ENCODE results near the gene SRP72. TPM values are rescaled to one million over a fixed set of nuclear protein-coding genes. Genes with fewer than 3 reads are reported as not detected.

The SRP72 gene
- total and polyA plus RNA-seq, 2 of the 8 experiments (the other 6 are each of a cell fraction or from before 2014, with no cell fraction given): 37.7 to 144 TPM

- Histone ChIP-seq H3K23ac (ENCODE audit: insufficient read length) (no peak overlapping the region), H3K14ac (ENCODE audit: insufficient read length) (no peak overlapping the region), H3K79me1 (ENCODE audit: low read depth, low read length) (no peaks in the 10 kb centered on the region), H2BK12ac (ENCODE audit: low read depth, low read length) (no peak overlapping the region), H3K4me1 (replicated peaks in 1 of 4; ENCODE audit: control insufficient read depth in 3 of 4, insufficient read depth in 4 of 4, low read length in 3 of 4) (no peaks in the 10 kb centered on the region; a peak in 1 of 7 replicates), H3K56ac (replicated peaks; ENCODE audit: insufficient read length, low read depth, low read length) (no peak overlapping the region), H3K18ac (ENCODE audit: extremely low read depth, low read length) (no peak overlapping the region), H3K4me2 (ENCODE audit: insufficient read depth in 1 of 2, low read depth in 2 of 2, low read length in 2 of 2) (no peak overlapping the region), H3K9ac (replicated peaks in 1 of 4; ENCODE audit: extremely low read depth in 1 of 4, low read depth in 3 of 4, low read length in 3 of 4) (no peak overlapping the region), H3K27ac (ENCODE audit: low read depth, low read length) (no peak overlapping the region), H3K79me2 (ENCODE audit: control insufficient read depth in 1 of 2, insufficient read depth in 2 of 2, low read length in 2 of 2) (peaks cover 4 to 70% of the 10 kb centered on the region in 2 experiments), H3K9me3 (ENCODE audit: insufficient read depth in 2 of 2, low read depth in 1 of 2, low read length in 1 of 2) (no peaks in the 10 kb centered on the region), H3K4me3 (ENCODE audit: extremely low read depth in 1 of 4, insufficient read depth in 2 of 4, low read depth in 3 of 4, low read length in 4 of 4) (no peak overlapping the region), H2AK5ac (ENCODE audit: low read depth, low read length) (no peak overlapping the region), H4K91ac (replicated peaks; ENCODE audit: insufficient read length, low read length) (no peak overlapping the region), H4K8ac (ENCODE audit: extremely low read depth, insufficient read depth, low read length) (no peak overlapping the region), H2BK15ac (ENCODE audit: low read length) (no peak overlapping the region), H2BK120ac (replicated peaks; ENCODE audit: low read depth, low read length) (no peak overlapping the region), H3K4ac (replicated peaks; ENCODE audit: insufficient read length, low read depth, low read length) (no peak overlapping the region), H2AFZ (ENCODE audit: low read length) (no peak overlapping the region), H3K27me3 (replicated peaks in 1 of 4; ENCODE audit: control insufficient read depth in 3 of 4, extremely low read depth in 1 of 4, insufficient read depth in 3 of 4, low read length in 3 of 4) (no peaks in the 10 kb centered on the region), H4K20me1 (replicated peaks in 1 of 2; ENCODE audit: control insufficient read depth in 1 of 2, insufficient read depth in 2 of 2, low read length in 2 of 2) (peaks cover 6 to 9% of the 10 kb centered on the region in 2 experiments), H3K36me3 (ENCODE audit: control insufficient read depth in 2 of 4, insufficient read depth in 4 of 4, low read length in 3 of 4) (peaks cover 18 to 97% (median 62%) of the 10 kb centered on the region in 4 experiments), H4K5ac (ENCODE audit: insufficient read length, low read depth, low read length) (no peak overlapping the region), H3K23me2 (ENCODE audit: low read depth, low read length) (no peaks in the 10 kb centered on the region), H2BK5ac (ENCODE audit: low read depth, low read length) (no peak overlapping the region), H2BK20ac (ENCODE audit: low read length) (no peak overlapping the region)
- FAIRE-seq: no peak
- CTCF ChIA-PET (ENCODE audit: partially characterized antibody): interaction anchor here (1.1 kb wide), 1 partner anchor 30 kb away, joined by 3 read pairs; no protein-coding TSS in a partner anchor
- DNase-seq (ENCODE audit: low read depth in 1 of 2, low spot score in 2 of 2): no peak
- 100% methylated on average over 1 of the region's 1 CpG; no CpG with 5 or more reads in 1 of the 2 experiments for WGBS, 2 experiments (ENCODE audit: extremely low coverage in 1 of 2, insufficient coverage in 1 of 2, insufficient read length in 1 of 2, insufficient replicate concordance in 2 of 2, low coverage in 1 of 2, low lambda C conversion rate in 2 of 2, missing lambda C conversion rate in 1 of 2)
- POLR2A ChIA-PET (ENCODE audit: partially characterized antibody): interaction anchor here (1.9 to 2.9 kb wide), 4 partner anchors 11 to 59 kb away, joined by 4 to 8 read pairs (median 5); partner anchors contain the start of gene AASDH
- TF ChIP-seq TBP (IDR thresholded peaks at IDR 0.05; ENCODE audit: low read depth, low read length) (no peak), NRF1 (IDR thresholded peaks at IDR 0.05; ENCODE audit: low read depth, low read length) (no peak), JUN (IDR thresholded peaks at IDR 0.05; ENCODE audit: low read depth, low read length) (no peak), RAD21 (IDR thresholded peaks at IDR 0.05 in 1 of 2, conservative IDR thresholded peaks at IDR 0.05 in 1 of 2; ENCODE audit: low read depth in 2 of 2, low read length in 2 of 2) (no peak), POU5F1 (IDR thresholded peaks at IDR 0.05; ENCODE audit: low read depth, low read length) (no peak), TAF7 (optimal IDR thresholded peaks at IDR 0.05; ENCODE audit: borderline replicate concordance, low read depth, low read length) (no peak), CEBPB (IDR thresholded peaks at IDR 0.05; ENCODE audit: low read depth, low read length) (no peak), BACH1 (IDR thresholded peaks at IDR 0.05; ENCODE audit: low read length) (no peak), KDM1A (IDR thresholded peaks at IDR 0.05; ENCODE audit: borderline replicate concordance, low read length) (no peak), RFX5 (IDR thresholded peaks at IDR 0.05; ENCODE audit: borderline replicate concordance, low read depth, low read length) (no peak), RBBP5 (IDR thresholded peaks at IDR 0.05; ENCODE audit: borderline replicate concordance, low read depth, low read length) (no peak), RXRA (IDR thresholded peaks at IDR 0.05; ENCODE audit: insufficient read depth, low read depth, low read length) (no peak), SP2 (IDR thresholded peaks at IDR 0.05; ENCODE audit: low read length) (no peak), USF2 (IDR thresholded peaks at IDR 0.05; ENCODE audit: low read length) (no peak)
Observed at GRCh38 chr4:56445699-56446098, 21.7 kb upstream of the SRP72 start.
